ENCODE results near the gene RTN4RL2.
"Not testable (repeated sequence)": the region's sequence is repeated elsewhere in the genome, so short reads cannot be mapped to it uniquely, and the experiment has no call there.

The RTN4RL2 gene

GRCh38 chr11:57438345-57439285 lies 21.7 kb upstream of the RTN4RL2 start:
- H3K9me3 ChIP-seq (ENCODE audit: severe bottlenecking), result no peaks in the 10 kb centered on the region
- H3K4me3 ChIP-seq (ENCODE audit: severe bottlenecking), result no peak overlapping the region
- DNase-seq (ENCODE audit: low spot score) (no peak), ATAC-seq (ENCODE audit: low read depth) (no peak)
- no peak for TF ChIP-seq CTCF (IDR thresholded peaks at IDR 0.05; ENCODE audit: poor library complexity, severe bottlenecking)
- peaks cover 14% of the 10 kb centered on the region for H3K4me1 ChIP-seq (ENCODE audit: insufficient read depth, poor library complexity, severe bottlenecking)
- H3K27me3 ChIP-seq (ENCODE audit: insufficient read depth, poor library complexity, severe bottlenecking), result no peaks in the 10 kb centered on the region
- no peaks in the 10 kb centered on the region for H3K36me3 ChIP-seq (ENCODE audit: low read depth)
- H3K27ac ChIP-seq (ENCODE audit: poor library complexity, severe bottlenecking), result no peak overlapping the region

- Histone ChIP-seq H3K27ac (ENCODE audit: poor library complexity, severe bottlenecking) (no peak overlapping the region), H3K9me3 (ENCODE audit: severe bottlenecking) (no peaks in the 10 kb centered on the region), H3K27me3 (ENCODE audit: insufficient read depth, poor library complexity, severe bottlenecking) (no peaks in the 10 kb centered on the region), H3K4me3 (ENCODE audit: severe bottlenecking) (no peak overlapping the region), H3K4me1 (ENCODE audit: insufficient read depth, poor library complexity, severe bottlenecking) (peaks cover 4% of the 10 kb centered on the region), H3K36me3 (ENCODE audit: low read depth) (no peaks in the 10 kb centered on the region)
- ATAC-seq (ENCODE audit: low read depth) (no peak), DNase-seq (ENCODE audit: low spot score) (no peak)
- TF ChIP-seq CTCF (IDR thresholded peaks at IDR 0.05; ENCODE audit: poor library complexity, severe bottlenecking), result no peak
These were observed 20.5 kb upstream of the RTN4RL2 start for GRCh38 chr11:57439786-57440185.

GRCh38 chr11:57440744-57441414 lies 19.4 kb upstream of the RTN4RL2 start:
- H3K27ac ChIP-seq (ENCODE audit: poor library complexity, severe bottlenecking), result no peak overlapping the region

GRCh38 chr11:57444362-57445121 lies 15.8 kb upstream of the RTN4RL2 start:
- no peaks in the 10 kb centered on the region for H3K36me3 ChIP-seq (ENCODE audit: low read depth)
- ATAC-seq (ENCODE audit: low read depth) (peak; percentile 50; the same call in 1 of the 3 replicates), DNase-seq (ENCODE audit: low spot score) (no peak)
- H3K27ac ChIP-seq (ENCODE audit: poor library complexity, severe bottlenecking), result no peak overlapping the region
- no peak for TF ChIP-seq CTCF (IDR thresholded peaks at IDR 0.05; ENCODE audit: poor library complexity, severe bottlenecking)
- no peaks in the 10 kb centered on the region for H3K4me1 ChIP-seq (ENCODE audit: insufficient read depth, poor library complexity, severe bottlenecking)
- H3K4me3 ChIP-seq (ENCODE audit: severe bottlenecking), result no peak overlapping the region
- H3K27me3 ChIP-seq (ENCODE audit: insufficient read depth, poor library complexity, severe bottlenecking), result no peaks in the 10 kb centered on the region
- H3K9me3 ChIP-seq (ENCODE audit: severe bottlenecking), result no peaks in the 10 kb centered on the region

More at GRCh38 chr11:57440744-57441414, 19.4 kb upstream of the RTN4RL2 start:
- DNase-seq (ENCODE audit: low spot score) (no peak), ATAC-seq (ENCODE audit: low read depth) (no peak)
- Histone ChIP-seq H3K4me1 (ENCODE audit: insufficient read depth, poor library complexity, severe bottlenecking) (no peaks in the 10 kb centered on the region), H3K9me3 (ENCODE audit: severe bottlenecking) (no peaks in the 10 kb centered on the region), H3K27me3 (ENCODE audit: insufficient read depth, poor library complexity, severe bottlenecking) (no peaks in the 10 kb centered on the region), H3K4me3 (ENCODE audit: severe bottlenecking) (no peak overlapping the region), H3K36me3 (ENCODE audit: low read depth) (no peaks in the 10 kb centered on the region)
- TF ChIP-seq CTCF (IDR thresholded peaks at IDR 0.05; ENCODE audit: poor library complexity, severe bottlenecking), result no peak

GRCh38 chr11:57445122-57445394 lies 15.3 kb upstream of the RTN4RL2 start:
- H3K36me3 ChIP-seq (ENCODE audit: low read depth); H3K4me3 ChIP-seq (ENCODE audit: severe bottlenecking); H3K4me1 ChIP-seq (ENCODE audit: insufficient read depth, poor library complexity, severe bottlenecking); DNase-seq (ENCODE audit: low spot score); H3K27ac ChIP-seq (ENCODE audit: poor library complexity, severe bottlenecking); H3K27me3 ChIP-seq (ENCODE audit: insufficient read depth, poor library complexity, severe bottlenecking); H3K9me3 ChIP-seq (ENCODE audit: severe bottlenecking); ATAC-seq (ENCODE audit: low read depth): not testable (repeated sequence)

Data from RWPE2 (cell line).